ENCODE data around the gene GOLPH3.
A peak's percentile ranks its signal among the peaks of the same experiment; 100 is the strongest.

Gene GOLPH3

GRCh38 chr5:32144378-32145207 is 29.5 kb downstream of the GOLPH3 start:
- H3K36me3 Mint-ChIP-seq (ENCODE audit: insufficient read depth): peaks cover 21% of the 10 kb centered on the region
- ATAC-seq (replicated peaks; ENCODE audit: extremely low read depth, poor library complexity, severe bottlenecking) (no peak), DNase-seq (ENCODE audit: low spot score in 2 of 2) (no peak)
- H3K4me3 Mint-ChIP-seq: no peak overlapping the region
- H3K27ac Mint-ChIP-seq (ENCODE audit: low read depth): peak overlapping the region; percentile 58
- H3K27me3 Mint-ChIP-seq: no peaks in the 10 kb centered on the region
- H3K9me3 Mint-ChIP-seq: no peaks in the 10 kb centered on the region
- peaks cover 51% of the 10 kb centered on the region for H3K4me1 Mint-ChIP-seq

- H3K36me3 Mint-ChIP-seq (ENCODE audit: insufficient read depth): peaks cover 21% of the 10 kb centered on the region
- H3K27ac Mint-ChIP-seq (ENCODE audit: low read depth): no peak overlapping the region
- DNase-seq (ENCODE audit: low spot score in 2 of 2): no peak
- no peaks in the 10 kb centered on the region for H3K9me3 Mint-ChIP-seq
- H3K4me1 Mint-ChIP-seq: peaks cover 50% of the 10 kb centered on the region
- no peak for ATAC-seq (replicated peaks; ENCODE audit: extremely low read depth, poor library complexity, severe bottlenecking)
- no peak overlapping the region for H3K4me3 Mint-ChIP-seq
- no peaks in the 10 kb centered on the region for H3K27me3 Mint-ChIP-seq
Measured at GRCh38 chr5:32143617-32144377, 30.3 kb downstream of the GOLPH3 start.

GRCh38 chr5:32138839-32139493 is 35.2 kb downstream of the GOLPH3 start:
- H3K9me3 Mint-ChIP-seq: no peaks in the 10 kb centered on the region

GRCh38 chr5:32136342-32136741 is 37.8 kb downstream of the GOLPH3 start:
- no peak overlapping the region for H3K27ac Mint-ChIP-seq (ENCODE audit: low read depth)

More at GRCh38 chr5:32138839-32139493, 35.2 kb downstream of the GOLPH3 start:
- Mint-ChIP-seq H3K27me3 (no peaks in the 10 kb centered on the region), H3K4me3 (no peak overlapping the region), H3K4me1 (peaks cover 22% of the 10 kb centered on the region), H3K27ac (ENCODE audit: low read depth) (peak overlapping the region; percentile 56), H3K36me3 (ENCODE audit: insufficient read depth) (peaks cover 29% of the 10 kb centered on the region)
- no peak for ATAC-seq (replicated peaks; ENCODE audit: extremely low read depth, poor library complexity, severe bottlenecking)
- no peak for DNase-seq (ENCODE audit: low spot score in 2 of 2)

GRCh38 chr5:32135086-32135485 is 39.0 kb downstream of the GOLPH3 start:
- peaks cover 54% of the 10 kb centered on the region for H3K4me1 Mint-ChIP-seq
- DNase-seq (ENCODE audit: low spot score in 2 of 2) (no peak), ATAC-seq (replicated peaks; ENCODE audit: extremely low read depth, poor library complexity, severe bottlenecking) (no peak)
- no peaks in the 10 kb centered on the region for H3K9me3 Mint-ChIP-seq
- no peak overlapping the region for H3K27ac Mint-ChIP-seq (ENCODE audit: low read depth)
- H3K27me3 Mint-ChIP-seq: no peaks in the 10 kb centered on the region
- H3K36me3 Mint-ChIP-seq (ENCODE audit: insufficient read depth): peaks cover 26% of the 10 kb centered on the region
- no peak overlapping the region for H3K4me3 Mint-ChIP-seq

More at GRCh38 chr5:32136342-32136741, 37.8 kb downstream of the GOLPH3 start:
- H3K4me1 Mint-ChIP-seq: peaks cover 42% of the 10 kb centered on the region
- peaks cover 31% of the 10 kb centered on the region for H3K36me3 Mint-ChIP-seq (ENCODE audit: insufficient read depth)
- no peak overlapping the region for H3K4me3 Mint-ChIP-seq
- H3K27me3 Mint-ChIP-seq: no peaks in the 10 kb centered on the region
- DNase-seq (ENCODE audit: low spot score in 2 of 2) (no peak), ATAC-seq (replicated peaks; ENCODE audit: extremely low read depth, poor library complexity, severe bottlenecking) (no peak)
- H3K9me3 Mint-ChIP-seq: no peaks in the 10 kb centered on the region

- Mint-ChIP-seq H3K27me3 (no peaks in the 10 kb centered on the region), H3K9me3 (no peaks in the 10 kb centered on the region), H3K4me3 (no peak overlapping the region), H3K36me3 (ENCODE audit: insufficient read depth) (peaks cover 30% of the 10 kb centered on the region), H3K4me1 (peaks cover 60% of the 10 kb centered on the region), H3K27ac (ENCODE audit: low read depth) (no peak overlapping the region)
- ATAC-seq (replicated peaks; ENCODE audit: extremely low read depth, poor library complexity, severe bottlenecking) (no peak), DNase-seq (ENCODE audit: low spot score in 2 of 2) (no peak)
Measured at GRCh38 chr5:32132757-32133156, 41.4 kb downstream of the GOLPH3 start.

GRCh38 chr5:32131604-32132003 is 42.5 kb downstream of the GOLPH3 start:
- no peak for DNase-seq (ENCODE audit: low spot score in 2 of 2)
- no peak for ATAC-seq (replicated peaks; ENCODE audit: extremely low read depth, poor library complexity, severe bottlenecking)
- no peaks in the 10 kb centered on the region for H3K9me3 Mint-ChIP-seq
- peaks cover 63% of the 10 kb centered on the region for H3K4me1 Mint-ChIP-seq
- peak overlapping the region; percentile 12 for H3K27ac Mint-ChIP-seq (ENCODE audit: low read depth)
- H3K4me3 Mint-ChIP-seq: no peak overlapping the region
- peaks cover 30% of the 10 kb centered on the region for H3K36me3 Mint-ChIP-seq (ENCODE audit: insufficient read depth)
- H3K27me3 Mint-ChIP-seq: no peaks in the 10 kb centered on the region

GRCh38 chr5:32130865-32131264 is 43.3 kb downstream of the GOLPH3 start:
- peaks cover 36% of the 10 kb centered on the region for H3K36me3 Mint-ChIP-seq (ENCODE audit: insufficient read depth)
- ATAC-seq (replicated peaks; ENCODE audit: extremely low read depth, poor library complexity, severe bottlenecking) (no peak), DNase-seq (ENCODE audit: low spot score in 2 of 2) (no peak)
- no peaks in the 10 kb centered on the region for H3K27me3 Mint-ChIP-seq
- H3K9me3 Mint-ChIP-seq: no peaks in the 10 kb centered on the region
- no peak overlapping the region for H3K4me3 Mint-ChIP-seq
- peak overlapping the region; percentile 12 for H3K27ac Mint-ChIP-seq (ENCODE audit: low read depth)
- H3K4me1 Mint-ChIP-seq: peaks cover 65% of the 10 kb centered on the region

GRCh38 chr5:32129074-32129598 is 45.0 kb downstream of the GOLPH3 start:
- ATAC-seq (replicated peaks; ENCODE audit: extremely low read depth, poor library complexity, severe bottlenecking) (peak; percentile 58), DNase-seq (ENCODE audit: low spot score in 2 of 2) (no peak)
- H3K4me3 Mint-ChIP-seq: peak overlapping the region; percentile 42
- no peaks in the 10 kb centered on the region for H3K27me3 Mint-ChIP-seq
- peaks cover 63% of the 10 kb centered on the region for H3K4me1 Mint-ChIP-seq
- H3K36me3 Mint-ChIP-seq (ENCODE audit: insufficient read depth): peaks cover 30% of the 10 kb centered on the region
- peak overlapping the region; percentile 88 for H3K27ac Mint-ChIP-seq (ENCODE audit: low read depth)
- H3K9me3 Mint-ChIP-seq: no peaks in the 10 kb centered on the region

GRCh38 chr5:32127711-32128110 is 46.4 kb downstream of the GOLPH3 start:
- H3K4me1 Mint-ChIP-seq: peaks cover 61% of the 10 kb centered on the region

GRCh38 chr5:32126691-32127090 is 47.4 kb downstream of the GOLPH3 start:
- H3K4me3 Mint-ChIP-seq: no peak overlapping the region
- peak overlapping the region; percentile 35 for H3K27ac Mint-ChIP-seq (ENCODE audit: low read depth)
- peaks cover 55% of the 10 kb centered on the region for H3K4me1 Mint-ChIP-seq
- H3K36me3 Mint-ChIP-seq (ENCODE audit: insufficient read depth): peaks cover 24% of the 10 kb centered on the region
- DNase-seq (ENCODE audit: low spot score in 2 of 2): no peak
- no peaks in the 10 kb centered on the region for H3K27me3 Mint-ChIP-seq
- ATAC-seq (replicated peaks; ENCODE audit: extremely low read depth, poor library complexity, severe bottlenecking): no peak
- H3K9me3 Mint-ChIP-seq: no peaks in the 10 kb centered on the region

More at GRCh38 chr5:32127711-32128110, 46.4 kb downstream of the GOLPH3 start:
- Mint-ChIP-seq H3K9me3 (no peaks in the 10 kb centered on the region), H3K27ac (ENCODE audit: low read depth) (peak overlapping the region; percentile 82), H3K36me3 (ENCODE audit: insufficient read depth) (peaks cover 26% of the 10 kb centered on the region), H3K27me3 (no peaks in the 10 kb centered on the region), H3K4me3 (peak overlapping the region; percentile 42)
- DNase-seq (ENCODE audit: low spot score in 2 of 2) (no peak), ATAC-seq (replicated peaks; ENCODE audit: extremely low read depth, poor library complexity, severe bottlenecking) (no peak)

GRCh38 chr5:32123889-32124676 is 50.0 kb downstream of the GOLPH3 start:
- no peak for ATAC-seq (replicated peaks; ENCODE audit: extremely low read depth, poor library complexity, severe bottlenecking)
- no peak for DNase-seq (ENCODE audit: low spot score in 2 of 2)
- Mint-ChIP-seq H3K36me3 (ENCODE audit: insufficient read depth) (peaks cover 36% of the 10 kb centered on the region), H3K4me1 (peaks cover 37% of the 10 kb centered on the region), H3K9me3 (no peaks in the 10 kb centered on the region), H3K4me3 (no peak overlapping the region), H3K27me3 (no peaks in the 10 kb centered on the region), H3K27ac (ENCODE audit: low read depth) (peak overlapping the region; percentile 71)

Data from central memory CD8-positive, alpha-beta T cell (primary cell).